ENCODE results near the gene KXD1.

Gene KXD1

GRCh38 chr19:18593367-18594095 is 35.9 kb downstream of the KXD1 start:
- no peak for TF ChIP-seq CTCF (IDR thresholded peaks at IDR 0.05; ENCODE audit: low read depth, low read length)
- H3K4me3 ChIP-seq (ENCODE audit: low read depth, low read length) = no peak overlapping the region

GRCh38 chr19:18594096-18594823 is 36.6 kb downstream of the KXD1 start:
- peak; percentile 59 for TF ChIP-seq CTCF (IDR thresholded peaks at IDR 0.05; ENCODE audit: low read depth, low read length)
- peak overlapping the region; percentile 42 for H3K4me3 ChIP-seq (ENCODE audit: low read depth, low read length)

GRCh38 chr19:18594824-18595373 is 37.2 kb downstream of the KXD1 start:
- no peak for TF ChIP-seq CTCF (IDR thresholded peaks at IDR 0.05; ENCODE audit: low read depth, low read length)
- peak overlapping the region; percentile 42 for H3K4me3 ChIP-seq (ENCODE audit: low read depth, low read length)

- TF ChIP-seq CTCF (IDR thresholded peaks at IDR 0.05; ENCODE audit: low read depth, low read length) = no peak
- H3K4me3 ChIP-seq (ENCODE audit: low read depth, low read length) = no peak overlapping the region
Observed at GRCh38 chr19:18595475-18595874, 37.8 kb downstream of the KXD1 start.

- no peak overlapping the region for H3K4me3 ChIP-seq (ENCODE audit: low read depth, low read length)
- TF ChIP-seq CTCF (IDR thresholded peaks at IDR 0.05; ENCODE audit: low read depth, low read length) = no peak
Observed at GRCh38 chr19:18596752-18597157, 39.1 kb downstream of the KXD1 start.

GRCh38 chr19:18597809-18598660 is 40.4 kb downstream of the KXD1 start:
- H3K4me3 ChIP-seq (ENCODE audit: low read depth, low read length) = no peak overlapping the region
- no peak for TF ChIP-seq CTCF (IDR thresholded peaks at IDR 0.05; ENCODE audit: low read depth, low read length)

Measured in WI38 (cell line).